HG02642 (cell line): ENCODE measurements around the gene SCIN.
A peak's percentile ranks its signal among the peaks of the same experiment; 100 is the strongest.
"Not testable (repeated sequence)": the region's sequence is repeated elsewhere in the genome, so short reads cannot be mapped to it uniquely, and the experiment has no call there.

Experiments used
- ATAC-seq: cut with Tn5 transposase; IDR thresholded peaks from one replicate; pipeline ENCODE4 v1.9.1; 2021; ENCODE audit warnings: mild to moderate bottlenecking; ENCODE audit not compliant: unreplicated experiment, poor library complexity

SCIN gene

GRCh38 chr7:12684733-12685132 is 114.2 kb downstream of the SCIN start:
- no peak for ATAC-seq

- ATAC-seq, result no peak
Measured at GRCh38 chr7:12685550-12685949, 115.0 kb downstream of the SCIN start.

- ATAC-seq, result peak; percentile 85
Measured at GRCh38 chr7:12686234-12686890, 115.8 kb downstream of the SCIN start.

GRCh38 chr7:12686891-12687717 is 116.6 kb downstream of the SCIN start, which contains the start of gene ARL4A:
ARL4A (plus strand) TSS chr7:12687633; CDS start chr7:12688255, 622 bp downstream.
- ATAC-seq, result peak; percentile 87

- no peak for ATAC-seq
Measured at GRCh38 chr7:12687718-12688171, 117.2 kb downstream of the SCIN start.

- not testable (repeated sequence) for ATAC-seq
Measured at GRCh38 chr7:12688485-12689170, 118.1 kb downstream of the SCIN start.

GRCh38 chr7:12689451-12689850 is 118.9 kb downstream of the SCIN start:
- no peak for ATAC-seq

GRCh38 chr7:12690041-12690878 is 119.7 kb downstream of the SCIN start:
- ATAC-seq, result no peak

GRCh38 chr7:12691388-12691787 is 120.9 kb downstream of the SCIN start:
- ATAC-seq, result not testable (repeated sequence)

GRCh38 chr7:12692035-12692434 is 121.5 kb downstream of the SCIN start:
- ATAC-seq, result no peak

GRCh38 chr7:12692479-12693259 is 122.1 kb downstream of the SCIN start:
- ATAC-seq, result no peak

GRCh38 chr7:12694817-12695216 is 124.3 kb downstream of the SCIN start:
- ATAC-seq, result no peak

GRCh38 chr7:12695965-12696364 is 125.4 kb downstream of the SCIN start:
- ATAC-seq, result no peak

- ATAC-seq, result no peak
Measured at GRCh38 chr7:12699299-12699698, 128.8 kb downstream of the SCIN start.

- no peak for ATAC-seq
Measured at GRCh38 chr7:12701433-12701832, 130.9 kb downstream of the SCIN start.

GRCh38 chr7:12703881-12704280 is 133.4 kb downstream of the SCIN start:
- ATAC-seq, result no peak

- no peak for ATAC-seq
Measured at GRCh38 chr7:12705878-12706277, 135.4 kb downstream of the SCIN start.

- no peak for ATAC-seq
Measured at GRCh38 chr7:12706900-12707536, 136.5 kb downstream of the SCIN start.

GRCh38 chr7:12708314-12708713 is 137.8 kb downstream of the SCIN start:
- ATAC-seq, result no peak
